ENCODE results near the gene TPST1. TPM values are rescaled to one million over a fixed set of nuclear protein-coding genes. Genes with fewer than 3 reads are reported as not detected.
"Not testable (repeated sequence)": the region's sequence is repeated elsewhere in the genome, so short reads cannot be mapped to it uniquely, and the experiment has no call there.

TPST1 gene
- total RNA-seq, 2 experiments from 2014 or later: 1.9 to 2.6 TPM

GRCh38 chr7:66399566-66399965, 194.4 kb downstream of the TPST1 start:
- ATAC-seq (ENCODE audit: poor library complexity) (no peak), DNase-seq (no peak)
- H3K4me1 ChIP-seq (ENCODE audit: insufficient read depth, low read length): no peaks in the 10 kb centered on the region
- TF ChIP-seq CTCF (IDR thresholded peaks at IDR 0.05): no peak
- peaks cover 0 to 7% of the 10 kb centered on the region in 2 experiments for H3K9me3 ChIP-seq (ENCODE audit: control insufficient read depth in 1 of 2, insufficient read depth in 1 of 2, low read length in 2 of 2)
- no peak overlapping the region for H3K27ac Mint-ChIP-seq
- H3K27ac ChIP-seq (ENCODE audit: low read depth in 1 of 2, low read length in 2 of 2): no peak overlapping the region
- H3K27me3 ChIP-seq (ENCODE audit: control insufficient read depth in 1 of 2, insufficient read depth in 2 of 2, low read length in 2 of 2): no peaks in the 10 kb centered on the region
- POLR2A ChIA-PET: no interaction called here
- H3K4me1 Mint-ChIP-seq (ENCODE audit: low read depth): no peaks in the 10 kb centered on the region
- H3K27me3 Mint-ChIP-seq: no peaks in the 10 kb centered on the region
- CTCF ChIA-PET: interaction anchor here (0.9 kb wide), 1 partner anchor 14 kb away, joined by 4 read pairs; no protein-coding TSS in a partner anchor
- H3K36me3 Mint-ChIP-seq (ENCODE audit: low read depth): peaks cover 37% of the 10 kb centered on the region
- no peak overlapping the region for H3K4me3 ChIP-seq (ENCODE audit: low read length)
- H3K9me3 Mint-ChIP-seq: peaks cover 2% of the 10 kb centered on the region
- intact Hi-C loops (cut with DNase I, micrococcal nuclease): no loop called here
- no peak overlapping the region for H3K4me3 Mint-ChIP-seq
- H3K36me3 ChIP-seq (ENCODE audit: insufficient read depth, low read length): peaks cover 3% of the 10 kb centered on the region

GRCh38 chr7:66400400-66400799, 195.3 kb downstream of the TPST1 start:
- Mint-ChIP-seq H3K4me1 (ENCODE audit: low read depth) (no peaks in the 10 kb centered on the region), H3K4me3 (no peak overlapping the region), H3K9me3 (peaks cover 2% of the 10 kb centered on the region), H3K36me3 (ENCODE audit: low read depth) (peaks cover 33% of the 10 kb centered on the region), H3K27ac (no peak overlapping the region), H3K27me3 (no peaks in the 10 kb centered on the region)
- H3K4me1 ChIP-seq (ENCODE audit: insufficient read depth, low read length): no peaks in the 10 kb centered on the region
- peaks cover 3% of the 10 kb centered on the region for H3K36me3 ChIP-seq (ENCODE audit: insufficient read depth, low read length)
- H3K27me3 ChIP-seq (ENCODE audit: control insufficient read depth in 1 of 2, insufficient read depth in 2 of 2, low read length in 2 of 2): no peaks in the 10 kb centered on the region
- H3K9me3 ChIP-seq (ENCODE audit: control insufficient read depth in 1 of 2, insufficient read depth in 1 of 2, low read length in 2 of 2): peaks cover 0 to 7% of the 10 kb centered on the region in 2 experiments
- intact Hi-C loops (cut with DNase I, micrococcal nuclease): no loop called here
- ChIA-PET CTCF (interaction anchor here (0.9 kb wide), 1 partner anchor 13 kb away, joined by 4 read pairs; no protein-coding TSS in a partner anchor), POLR2A (no interaction called here)
- DNase-seq: no peak
- H3K4me3 ChIP-seq (ENCODE audit: low read length): no peak overlapping the region
- TF ChIP-seq CTCF (IDR thresholded peaks at IDR 0.05): no peak
- H3K27ac ChIP-seq (ENCODE audit: low read depth in 1 of 2, low read length in 2 of 2): no peak overlapping the region
- no peak for ATAC-seq (ENCODE audit: poor library complexity)

GRCh38 chr7:66401126-66401525, 196.0 kb downstream of the TPST1 start:
- intact Hi-C loops (cut with DNase I, micrococcal nuclease); ATAC-seq (ENCODE audit: poor library complexity); H3K4me1 ChIP-seq (ENCODE audit: insufficient read depth, low read length); H3K4me1 Mint-ChIP-seq (ENCODE audit: low read depth); CTCF ChIA-PET; H3K9me3 ChIP-seq (ENCODE audit: control insufficient read depth in 1 of 2, insufficient read depth in 1 of 2, low read length in 2 of 2); H3K4me3 Mint-ChIP-seq; H3K36me3 ChIP-seq (ENCODE audit: insufficient read depth, low read length); H3K27me3 Mint-ChIP-seq; DNase-seq; H3K9me3 Mint-ChIP-seq; H3K27ac Mint-ChIP-seq; H3K4me3 ChIP-seq (ENCODE audit: low read length); H3K27ac ChIP-seq (ENCODE audit: low read depth in 1 of 2, low read length in 2 of 2); H3K27me3 ChIP-seq (ENCODE audit: control insufficient read depth in 1 of 2, insufficient read depth in 2 of 2, low read length in 2 of 2); POLR2A ChIA-PET: not testable (repeated sequence)
- peaks cover 29% of the 10 kb centered on the region for H3K36me3 Mint-ChIP-seq (ENCODE audit: low read depth)

GRCh38 chr7:66401932-66402331, 196.8 kb downstream of the TPST1 start:
- H3K27me3 ChIP-seq (ENCODE audit: control insufficient read depth in 1 of 2, insufficient read depth in 2 of 2, low read length in 2 of 2); H3K9me3 ChIP-seq (ENCODE audit: control insufficient read depth in 1 of 2, insufficient read depth in 1 of 2, low read length in 2 of 2); ATAC-seq (ENCODE audit: poor library complexity); H3K27ac ChIP-seq (ENCODE audit: low read depth in 1 of 2, low read length in 2 of 2); H3K4me1 Mint-ChIP-seq (ENCODE audit: low read depth); POLR2A ChIA-PET; H3K4me1 ChIP-seq (ENCODE audit: insufficient read depth, low read length); H3K27me3 Mint-ChIP-seq; H3K4me3 ChIP-seq (ENCODE audit: low read length); CTCF ChIA-PET; intact Hi-C loops (cut with DNase I, micrococcal nuclease); DNase-seq; H3K27ac Mint-ChIP-seq; H3K36me3 ChIP-seq (ENCODE audit: insufficient read depth, low read length); H3K9me3 Mint-ChIP-seq; H3K4me3 Mint-ChIP-seq: not testable (repeated sequence)
- peaks cover 29% of the 10 kb centered on the region for H3K36me3 Mint-ChIP-seq (ENCODE audit: low read depth)

All from CD4-positive, alpha-beta T cell (primary cell).